CD4-positive, alpha-beta memory T cell (primary cell): Measurements from ENCODE around the gene SMARCD1. TPM values are rescaled to one million over a fixed set of nuclear protein-coding genes. Genes with fewer than 3 reads are reported as not detected.
A peak's percentile ranks its signal among the peaks of the same experiment; 100 is the strongest.

Experiments
- CTCF ChIA-PET: fragments of 350-600 bp; sonication (Branson Sonifier 250); formaldehyde crosslinking; loops from one replicate; lab custom pipeline; 2021; ENCODE audit warnings: inconsistent platforms; ENCODE audit not compliant: partially characterized antibody; lab: Charles Lee
- POLR2A ChIA-PET: fragments of 350-600 bp; sonication (Branson Sonifier 250); formaldehyde crosslinking; loops from one replicate; lab custom pipeline; 2021; ENCODE audit not compliant: partially characterized antibody; lab: Charles Lee
- DNase-seq, 5 donors: peaks; one replicate each; pipeline versions ENCODE4 v3.0.0 to v3.0.0-alpha.2; 2020 to 2022; ENCODE audit warnings: mixed read lengths in 1 of 5
- H3K27ac ChIP-seq: one replicate; pipeline ENCODE4 v1.7.0; 2013; ENCODE audit warnings: low read depth, low read length
- H3K27me3 ChIP-seq: 2 replicates; pipeline ENCODE4 v1.7.0; 2013; ENCODE audit warnings: mild to moderate bottlenecking, low read length, moderate library complexity; ENCODE audit not compliant: insufficient read depth
- H3K36me3 ChIP-seq: 2 replicates; pipeline ENCODE4 v1.7.0; 2013; ENCODE audit warnings: mild to moderate bottlenecking, low read length, moderate library complexity; ENCODE audit not compliant: insufficient read depth
- H3K4me1 ChIP-seq: 2 replicates; pipeline ENCODE4 v1.7.0; 2013; ENCODE audit warnings: mild to moderate bottlenecking, low read length, moderate library complexity; ENCODE audit not compliant: insufficient read depth
- H3K4me3 ChIP-seq, 2 donors: one replicate each; pipeline ENCODE4 v1.7.0; 2013; ENCODE audit warnings: low read length in 2 of 2, mild to moderate bottlenecking in 1 of 2
- H3K9me3 ChIP-seq, 2 donors: one replicate each; pipeline ENCODE4 v1.7.0; 2013; ENCODE audit warnings: low read length in 2 of 2, control low read depth in 1 of 2; ENCODE audit not compliant: control insufficient read depth in 1 of 2
- H3K27ac Mint-ChIP-seq, 7 donors: one replicate each; pipeline ENCODE4 v1.8.0; 2020 to 2021; ENCODE audit warnings: mixed read lengths in 7 of 7, mild to moderate bottlenecking in 6 of 7, inconsistent platforms in 3 of 7, moderate library complexity in 3 of 7
- H3K27me3 Mint-ChIP-seq, 2 donors: one replicate each; pipeline ENCODE4 v1.8.0; 2020 to 2021; ENCODE audit warnings: mixed read lengths in 2 of 2
- H3K36me3 Mint-ChIP-seq, 2 donors: one replicate each; pipeline ENCODE4 v1.8.0; 2020 to 2021; ENCODE audit warnings: mixed read lengths in 2 of 2, inconsistent platforms in 1 of 2, mild to moderate bottlenecking in 1 of 2
- H3K4me1 Mint-ChIP-seq, 4 donors: one replicate each; pipeline ENCODE4 v1.8.0; 2020 to 2021; ENCODE audit warnings: mixed read lengths in 4 of 4, mild to moderate bottlenecking in 1 of 4
- H3K4me3 Mint-ChIP-seq, 8 donors: one replicate each; pipeline ENCODE4 v1.8.0; 2020 to 2021; ENCODE audit warnings: mixed read lengths in 8 of 8, mild to moderate bottlenecking in 7 of 8, moderate library complexity in 6 of 8, inconsistent platforms in 3 of 8
- H3K9me3 Mint-ChIP-seq, 8 donors: one replicate each; pipeline ENCODE4 v1.8.0; 2020 to 2021; ENCODE audit warnings: mixed read lengths in 8 of 8, mild to moderate bottlenecking in 5 of 8, inconsistent platforms in 3 of 8, moderate library complexity in 1 of 8
- intact Hi-C: fragments of 100-400 bp; cut with micrococcal nuclease; formaldehyde crosslinking; loops from one replicate; pipeline ENCODE4 v1.15.1; 2023
- polyA plus RNA-seq, 2 donors: library from polyadenylated mRNA; unstranded; fragments of 300-500 nt; fragmentation: Illumina TruSeq; gene quantifications; one replicate each; pipeline ENCODE4 v1.2.3, GENCODE V29; 2021
- total RNA-seq, 2 experiments: library from RNA; stranded (reverse); gene quantifications; one replicate each; pipeline ENCODE4 v1.2.3, GENCODE V29; 2021

SMARCD1 gene
- total and polyA plus RNA-seq, 4 experiments from 2014 or later = 13.0 to 64.5 (median 37.0) TPM

GRCh38 chr12:50042693-50043092 lies 42.4 kb upstream of the SMARCD1 start:
- peaks cover 0 to 1% (median 0%) of the 10 kb centered on the region in 4 donors for H3K4me1 Mint-ChIP-seq
- no peaks in the 10 kb centered on the region for H3K9me3 ChIP-seq
- no peaks in the 10 kb centered on the region for H3K4me1 ChIP-seq
- peak overlapping the region in 1 of 7 donors; percentile 19 for H3K27ac Mint-ChIP-seq
- H3K27ac ChIP-seq = no peak overlapping the region
- ChIA-PET POLR2A (interaction anchor here (0.6 kb wide), 2 partner anchors 59 to 1273 kb away, joined by 3 read pairs; no protein-coding TSS in a partner anchor), CTCF (interaction anchor here (0.7 to 2.6 kb wide), 3 partner anchors 13 to 29 kb away, joined by 3 to 8 read pairs (median 4); no protein-coding TSS in a partner anchor)
- H3K27me3 ChIP-seq = no peaks in the 10 kb centered on the region
- no peaks in the 10 kb centered on the region for H3K36me3 Mint-ChIP-seq
- DNase-seq = no peak
- H3K9me3 Mint-ChIP-seq = no peaks in the 10 kb centered on the region
- H3K36me3 ChIP-seq = no peaks in the 10 kb centered on the region
- peak overlapping the region in 1 of 8 donors; percentile 52 for H3K4me3 Mint-ChIP-seq
- H3K27me3 Mint-ChIP-seq = peaks cover under 1 to 4% of the 10 kb centered on the region in 2 donors
- intact Hi-C loops = no loop called here
- H3K4me3 ChIP-seq = no peak overlapping the region

DNA sequence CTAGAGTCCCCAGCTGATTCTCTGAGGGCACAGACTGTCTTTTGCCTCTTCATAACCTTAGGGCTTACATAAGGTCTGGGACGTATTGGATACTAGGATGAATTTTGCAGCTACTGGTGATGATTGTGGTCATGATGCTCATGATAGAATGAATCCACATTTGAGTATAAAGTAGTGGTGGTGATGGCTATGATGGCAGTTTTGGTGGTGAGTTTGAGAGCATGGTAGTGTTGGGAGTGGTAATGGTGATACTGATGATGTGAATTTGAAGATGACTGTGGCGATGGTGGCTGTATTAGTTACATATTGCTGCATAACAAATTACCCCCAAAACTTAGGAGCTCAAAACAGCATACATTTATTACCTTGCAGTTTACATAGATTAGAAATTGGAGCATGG lies 41.8 kb upstream of the SMARCD1 start:
- CTCF ChIA-PET = interaction anchor here (0.7 to 2.6 kb wide), 3 partner anchors 12 to 29 kb away, joined by 4 to 8 read pairs (median 4); no protein-coding TSS in a partner anchor
- H3K4me3 ChIP-seq = no peak overlapping the region
- no peaks in the 10 kb centered on the region for H3K4me1 ChIP-seq
- intact Hi-C loops = no loop called here
- POLR2A ChIA-PET = interaction anchor here (0.6 kb wide), 1 partner anchor 1274 kb away, joined by 3 read pairs; no protein-coding TSS in a partner anchor
- Mint-ChIP-seq H3K27me3 (peaks cover 2 to 5% of the 10 kb centered on the region in 2 donors), H3K4me1 (peaks cover 0 to 1% (median 0%) of the 10 kb centered on the region in 4 donors), H3K27ac (no peak overlapping the region), H3K36me3 (no peaks in the 10 kb centered on the region), H3K9me3 (no peaks in the 10 kb centered on the region), H3K4me3 (no peak overlapping the region)
- H3K27ac ChIP-seq = no peak overlapping the region
- H3K36me3 ChIP-seq = no peaks in the 10 kb centered on the region
- no peaks in the 10 kb centered on the region for H3K9me3 ChIP-seq
- H3K27me3 ChIP-seq = no peaks in the 10 kb centered on the region
- DNase-seq = no peak

DNA sequence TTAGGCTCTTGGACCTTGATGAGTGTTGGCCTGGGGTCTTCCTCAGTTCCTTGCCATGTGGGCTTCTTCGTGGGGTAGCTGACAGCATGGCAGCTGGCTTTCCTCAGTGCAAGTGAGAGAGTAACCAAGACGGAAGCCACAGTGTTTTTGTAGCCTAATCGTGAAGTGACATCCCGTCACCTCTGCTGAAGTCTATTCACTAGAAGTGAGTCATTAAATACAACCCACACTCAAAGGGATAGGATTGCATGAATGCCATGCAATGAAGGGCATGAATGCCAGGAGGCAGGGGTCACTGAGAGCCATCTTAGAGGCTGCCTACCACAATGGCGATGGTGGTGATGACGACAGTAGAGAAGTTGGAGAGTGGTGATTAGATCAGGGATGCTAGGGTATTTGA lies 41.3 kb upstream of the SMARCD1 start:
- Histone ChIP-seq H3K27ac (no peak overlapping the region), H3K4me1 (no peaks in the 10 kb centered on the region), H3K27me3 (no peaks in the 10 kb centered on the region), H3K36me3 (no peaks in the 10 kb centered on the region), H3K4me3 (no peak overlapping the region), H3K9me3 (no peaks in the 10 kb centered on the region)
- H3K4me3 Mint-ChIP-seq = no peak overlapping the region
- POLR2A ChIA-PET = no interaction called here
- CTCF ChIA-PET = interaction anchor here (1.0 to 2.6 kb wide), 3 partner anchors 9 to 27 kb away, joined by 3 to 8 read pairs (median 4); no protein-coding TSS in a partner anchor
- DNase-seq = no peak
- no peaks in the 10 kb centered on the region for H3K36me3 Mint-ChIP-seq
- H3K27ac Mint-ChIP-seq = no peak overlapping the region
- intact Hi-C loops = no loop called here
- H3K4me1 Mint-ChIP-seq = peaks cover 0 to 1% (median 0%) of the 10 kb centered on the region in 4 donors
- H3K27me3 Mint-ChIP-seq = peaks cover 0 to 6% of the 10 kb centered on the region in 2 donors
- no peaks in the 10 kb centered on the region for H3K9me3 Mint-ChIP-seq

- no peaks in the 10 kb centered on the region for H3K9me3 ChIP-seq
- H3K27me3 ChIP-seq = peaks cover 16% of the 10 kb centered on the region
- no peaks in the 10 kb centered on the region for H3K36me3 ChIP-seq
- H3K27me3 Mint-ChIP-seq = peaks cover 27 to 29% of the 10 kb centered on the region in 2 donors
- no peaks in the 10 kb centered on the region for H3K4me1 ChIP-seq
- no peak overlapping the region for H3K4me3 ChIP-seq
- ChIA-PET CTCF (interaction anchor here (1.3 to 1.5 kb wide), 3 partner anchors 9 to 80 kb away, joined by 4 to 9 read pairs (median 4); no protein-coding TSS in a partner anchor), POLR2A (no interaction called here)
- intact Hi-C loops = no loop called here
- no peak overlapping the region for H3K4me3 Mint-ChIP-seq
- no peaks in the 10 kb centered on the region for H3K36me3 Mint-ChIP-seq
- no peaks in the 10 kb centered on the region for H3K9me3 Mint-ChIP-seq
- no peak overlapping the region for H3K27ac ChIP-seq
- no peak for DNase-seq
- H3K27ac Mint-ChIP-seq = no peak overlapping the region
- H3K4me1 Mint-ChIP-seq = no peaks in the 10 kb centered on the region
Measured at GRCh38 chr12:50047693-50048250, 37.4 kb upstream of the SMARCD1 start.

DNA sequence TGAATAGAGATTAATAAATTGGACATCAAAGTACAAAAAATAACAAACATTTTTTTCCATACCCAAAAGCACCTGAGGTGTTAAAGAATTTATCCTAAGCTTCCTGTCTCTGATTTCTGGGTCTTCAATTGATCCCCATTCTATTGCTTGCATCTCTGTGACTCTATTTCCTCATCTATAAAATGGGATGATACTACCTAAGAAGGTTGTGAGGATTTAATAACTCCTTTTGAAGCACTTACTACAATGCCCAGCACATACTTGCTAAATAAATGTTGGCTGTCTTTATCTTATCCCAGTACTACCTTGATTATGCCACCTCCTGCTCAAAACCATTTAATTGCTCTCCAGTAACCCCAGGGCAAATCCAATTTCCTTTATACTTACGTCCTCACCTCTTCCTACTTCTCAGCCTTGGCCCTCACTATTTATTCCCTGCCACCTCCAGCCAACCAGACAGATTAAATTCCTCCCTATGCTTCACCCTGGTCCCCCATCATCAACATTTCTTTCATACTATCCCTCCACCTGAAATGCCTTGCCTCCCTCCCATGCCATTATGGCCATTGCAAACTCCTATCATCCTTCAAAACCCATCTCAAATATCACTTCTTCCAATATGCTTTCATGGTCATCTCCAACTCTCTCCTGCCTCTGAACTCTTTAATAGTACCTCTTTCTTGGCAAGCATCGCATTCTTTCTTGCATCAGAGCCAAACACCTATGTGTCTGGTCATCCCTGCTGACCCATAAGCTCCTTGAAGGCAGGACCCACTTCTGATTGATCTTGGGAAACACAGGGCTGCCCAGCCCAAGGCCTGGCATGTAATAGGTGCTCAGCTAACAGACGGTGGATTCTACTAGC lies 35.7 kb upstream of the SMARCD1 start:
- Histone ChIP-seq H3K36me3 (no peaks in the 10 kb centered on the region), H3K9me3 (no peaks in the 10 kb centered on the region), H3K27me3 (peaks cover 16% of the 10 kb centered on the region), H3K4me3 (no peak overlapping the region), H3K4me1 (no peaks in the 10 kb centered on the region), H3K27ac (no peak overlapping the region)
- H3K27ac Mint-ChIP-seq = no peak overlapping the region
- no peak for DNase-seq
- POLR2A ChIA-PET = no interaction called here
- H3K27me3 Mint-ChIP-seq = peaks cover 33 to 41% of the 10 kb centered on the region in 2 donors
- CTCF ChIA-PET = interaction anchor here (0.7 to 3.5 kb wide), 4 partner anchors 9 to 307 kb away, joined by 4 to 18 read pairs (median 8); no protein-coding TSS in a partner anchor
- no peaks in the 10 kb centered on the region for H3K4me1 Mint-ChIP-seq
- intact Hi-C loops = loop anchor here (10.0 kb wide), 1 partner anchor 185 kb away; no protein-coding TSS in a partner anchor
- H3K36me3 Mint-ChIP-seq = no peaks in the 10 kb centered on the region
- no peaks in the 10 kb centered on the region for H3K9me3 Mint-ChIP-seq
- H3K4me3 Mint-ChIP-seq = no peak overlapping the region

GRCh38 chr12:50050119-50050385 lies 35.1 kb upstream of the SMARCD1 start:
- intact Hi-C loops = loop anchor here (10.0 kb wide), 1 partner anchor 185 kb away; no protein-coding TSS in a partner anchor
- CTCF ChIA-PET = interaction anchor here (0.7 to 3.5 kb wide), 4 partner anchors 10 to 306 kb away, joined by 4 to 18 read pairs (median 8); no protein-coding TSS in a partner anchor
- no peaks in the 10 kb centered on the region for H3K36me3 ChIP-seq
- POLR2A ChIA-PET = interaction anchor here (0.7 kb wide), 1 partner anchor 163 kb away, joined by 4 read pairs; no protein-coding TSS in a partner anchor
- H3K27ac Mint-ChIP-seq = no peak overlapping the region
- H3K27me3 Mint-ChIP-seq = peaks cover 33 to 41% of the 10 kb centered on the region in 2 donors
- H3K4me1 ChIP-seq = no peaks in the 10 kb centered on the region
- H3K36me3 Mint-ChIP-seq = no peaks in the 10 kb centered on the region
- H3K27me3 ChIP-seq = peaks cover 16% of the 10 kb centered on the region
- H3K4me3 ChIP-seq = no peak overlapping the region
- H3K4me1 Mint-ChIP-seq = no peaks in the 10 kb centered on the region
- no peak overlapping the region for H3K27ac ChIP-seq
- H3K9me3 ChIP-seq = no peaks in the 10 kb centered on the region
- H3K9me3 Mint-ChIP-seq = no peaks in the 10 kb centered on the region
- no peak for DNase-seq
- no peak overlapping the region for H3K4me3 Mint-ChIP-seq
